Mesothelial cell of epicardium (in vitro differentiated cells): ENCODE measurements around the gene IL12RB2. TPM values are rescaled to one million over a fixed set of nuclear protein-coding genes. Genes with fewer than 3 reads are reported as not detected.
A peak's percentile ranks its signal among the peaks of the same experiment; 100 is the strongest.

ENCODE experiments used
- DNase-seq, 2 experiments: peaks; one replicate each; pipeline ENCODE4 v3.0.0; 2021; ENCODE audit warnings: low spot score in 2 of 2; ENCODE audit not compliant: unreplicated experiment in 2 of 2
- H3K27ac Mint-ChIP-seq: 2 replicates; pipeline ENCODE4 v1.8.0; 2021; ENCODE audit warnings: mixed read lengths
- H3K27me3 Mint-ChIP-seq: 2 replicates; pipeline ENCODE4 v1.8.0; 2021; ENCODE audit warnings: low read depth, mixed read lengths
- H3K36me3 Mint-ChIP-seq: 2 replicates; pipeline ENCODE4 v1.8.0; 2021; ENCODE audit warnings: mixed read lengths
- H3K4me1 Mint-ChIP-seq: 2 replicates; pipeline ENCODE4 v1.8.0; 2021; ENCODE audit warnings: mixed read lengths
- H3K4me3 Mint-ChIP-seq: 2 replicates; pipeline ENCODE4 v1.8.0; 2021; ENCODE audit warnings: mild to moderate bottlenecking, moderate library complexity, mixed read lengths
- H3K9me3 Mint-ChIP-seq: 2 replicates; pipeline ENCODE4 v1.8.0; 2021; ENCODE audit warnings: mixed read lengths
- total RNA-seq: library from RNA; stranded (reverse); gene quantifications from 3 replicates; pipeline ENCODE4 v1.2.1, GENCODE V29; 2021
- TF ChIP-seq, protein P1 (sequence below): fragments of 200-600 bp; sonication (generic); IDR thresholded peaks from one replicate; pipeline ENCODE4 v1.5.0; 2021; ENCODE audit warnings: antibody characterized with exemption; ENCODE audit not compliant: unreplicated experiment

Gene IL12RB2
- total RNA-seq, 1 donor from 2014 or later, result 0.34 TPM

DNA sequence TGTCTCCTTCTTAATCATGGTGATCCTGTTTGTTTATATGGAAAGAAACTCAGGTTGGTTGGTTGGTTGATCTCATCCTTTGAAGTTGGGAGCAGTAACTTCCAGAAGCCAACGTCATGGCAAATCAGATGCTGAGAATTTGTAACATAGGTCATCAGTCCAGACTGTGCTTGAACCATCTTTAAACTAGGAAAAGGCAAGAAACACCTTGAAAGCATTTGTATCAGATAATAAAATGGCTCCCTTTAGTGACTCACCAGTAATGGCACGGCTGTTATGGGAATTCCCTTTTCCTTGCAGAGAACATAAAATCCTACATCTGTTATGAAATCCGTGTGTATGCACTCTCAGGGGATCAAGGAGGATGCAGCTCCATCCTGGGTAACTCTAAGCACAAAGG, 64.5 kb downstream of the IL12RB2 start:
- H3K27ac Mint-ChIP-seq, result peak overlapping the region; percentile 27
- H3K27me3 Mint-ChIP-seq, result no peaks in the 10 kb centered on the region
- H3K4me1 Mint-ChIP-seq, result peaks cover 41% of the 10 kb centered on the region
- TF ChIP-seq, protein P1, sequence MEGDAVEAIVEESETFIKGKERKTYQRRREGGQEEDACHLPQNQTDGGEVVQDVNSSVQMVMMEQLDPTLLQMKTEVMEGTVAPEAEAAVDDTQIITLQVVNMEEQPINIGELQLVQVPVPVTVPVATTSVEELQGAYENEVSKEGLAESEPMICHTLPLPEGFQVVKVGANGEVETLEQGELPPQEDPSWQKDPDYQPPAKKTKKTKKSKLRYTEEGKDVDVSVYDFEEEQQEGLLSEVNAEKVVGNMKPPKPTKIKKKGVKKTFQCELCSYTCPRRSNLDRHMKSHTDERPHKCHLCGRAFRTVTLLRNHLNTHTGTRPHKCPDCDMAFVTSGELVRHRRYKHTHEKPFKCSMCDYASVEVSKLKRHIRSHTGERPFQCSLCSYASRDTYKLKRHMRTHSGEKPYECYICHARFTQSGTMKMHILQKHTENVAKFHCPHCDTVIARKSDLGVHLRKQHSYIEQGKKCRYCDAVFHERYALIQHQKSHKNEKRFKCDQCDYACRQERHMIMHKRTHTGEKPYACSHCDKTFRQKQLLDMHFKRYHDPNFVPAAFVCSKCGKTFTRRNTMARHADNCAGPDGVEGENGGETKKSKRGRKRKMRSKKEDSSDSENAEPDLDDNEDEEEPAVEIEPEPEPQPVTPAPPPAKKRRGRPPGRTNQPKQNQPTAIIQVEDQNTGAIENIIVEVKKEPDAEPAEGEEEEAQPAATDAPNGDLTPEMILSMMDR, result no peak
- no peaks in the 10 kb centered on the region for H3K36me3 Mint-ChIP-seq
- no peaks in the 10 kb centered on the region for H3K9me3 Mint-ChIP-seq
- no peak overlapping the region for H3K4me3 Mint-ChIP-seq
- no peak for DNase-seq

DNA sequence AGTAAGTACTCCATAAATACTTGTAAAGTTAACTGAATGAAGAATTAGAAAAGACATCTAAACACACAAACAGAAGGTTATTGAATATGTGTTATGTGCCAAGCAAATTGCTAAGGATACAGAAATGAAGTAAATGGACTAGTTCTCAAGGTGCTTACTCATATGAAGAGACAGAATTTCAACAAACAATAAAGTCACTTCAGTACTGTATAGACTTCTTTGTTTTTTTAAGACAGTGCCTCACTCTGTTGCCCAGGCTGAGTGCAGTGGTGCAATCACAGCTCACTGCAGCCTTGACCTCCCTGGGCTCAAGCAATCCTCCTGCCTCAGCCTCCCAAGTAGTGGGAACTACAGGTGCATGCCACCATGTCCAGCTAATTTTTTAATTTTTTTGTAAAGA, 65.2 kb downstream of the IL12RB2 start:
- DNase-seq, result no peak

DNA sequence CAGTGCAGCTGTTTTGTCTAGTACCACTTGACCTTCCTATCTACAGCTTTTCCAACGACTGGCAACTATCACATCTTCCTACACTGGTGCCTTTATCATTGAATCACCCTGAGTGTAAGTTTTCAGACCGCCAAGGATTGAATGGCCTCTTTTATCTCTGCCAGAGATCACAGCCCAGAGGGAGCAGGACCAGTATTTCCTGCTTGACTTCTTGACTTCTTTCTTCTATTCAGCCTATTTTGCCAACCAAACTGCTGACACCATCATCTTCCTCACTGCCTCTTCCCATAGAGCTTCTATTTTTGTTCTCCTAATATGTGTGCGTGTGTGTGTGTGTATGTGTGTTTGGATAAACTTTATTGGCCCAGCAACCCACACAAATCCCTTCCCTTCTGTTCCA, 68.7 kb downstream of the IL12RB2 start:
- TF ChIP-seq, protein P1, result no peak
- no peak for DNase-seq
- no peak overlapping the region for H3K4me3 Mint-ChIP-seq
- no peak overlapping the region for H3K27ac Mint-ChIP-seq
- no peaks in the 10 kb centered on the region for H3K9me3 Mint-ChIP-seq
- H3K36me3 Mint-ChIP-seq, result no peaks in the 10 kb centered on the region
- H3K4me1 Mint-ChIP-seq, result peaks cover 19% of the 10 kb centered on the region
- H3K27me3 Mint-ChIP-seq, result no peaks in the 10 kb centered on the region

More for the DNA sequence above, 65.2 kb downstream of the IL12RB2 start:
- Mint-ChIP-seq H3K27me3 (no peaks in the 10 kb centered on the region), H3K27ac (no peak overlapping the region), H3K9me3 (no peaks in the 10 kb centered on the region), H3K4me3 (no peak overlapping the region), H3K4me1 (peaks cover 34% of the 10 kb centered on the region), H3K36me3 (no peaks in the 10 kb centered on the region)
- TF ChIP-seq, protein P1, result no peak

GRCh38 chr1:67377253-67377652, 69.6 kb downstream of the IL12RB2 start:
- H3K4me3 Mint-ChIP-seq, result no peak overlapping the region
- no peak for DNase-seq
- H3K4me1 Mint-ChIP-seq, result peaks cover 11% of the 10 kb centered on the region
- H3K9me3 Mint-ChIP-seq, result peaks cover 2% of the 10 kb centered on the region
- no peaks in the 10 kb centered on the region for H3K27me3 Mint-ChIP-seq
- no peaks in the 10 kb centered on the region for H3K36me3 Mint-ChIP-seq
- H3K27ac Mint-ChIP-seq, result no peak overlapping the region
- TF ChIP-seq, protein P1, result no peak

DNA sequence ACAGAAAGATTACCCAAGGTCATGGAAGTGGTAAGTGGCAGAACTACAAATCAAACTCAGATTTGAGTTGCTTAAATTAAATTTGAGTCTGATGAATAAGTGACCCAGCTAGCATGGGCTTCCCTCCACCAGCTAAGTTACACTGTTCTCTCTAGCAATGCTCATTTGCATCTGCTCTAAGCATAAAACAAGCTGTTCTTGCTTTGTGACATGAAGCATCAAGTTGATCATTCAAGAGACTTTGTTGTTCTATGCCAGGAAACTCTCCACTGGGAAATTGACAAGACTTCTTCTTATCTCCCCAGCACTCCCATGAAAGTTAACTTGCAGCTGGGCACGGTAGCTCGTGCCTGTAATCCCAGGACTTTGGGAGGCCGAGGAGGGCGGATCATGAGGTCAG, 73.5 kb downstream of the IL12RB2 start:
- Mint-ChIP-seq H3K36me3 (peaks cover 13% of the 10 kb centered on the region), H3K4me1 (peaks cover 10% of the 10 kb centered on the region), H3K9me3 (peaks cover 34% of the 10 kb centered on the region)

More for the DNA sequence above, 73.5 kb downstream of the IL12RB2 start:
- no peaks in the 10 kb centered on the region for H3K27me3 Mint-ChIP-seq
- DNase-seq, result no peak
- TF ChIP-seq, protein P1, result no peak
- H3K27ac Mint-ChIP-seq, result no peak overlapping the region
- no peak overlapping the region for H3K4me3 Mint-ChIP-seq
